Posterior vena cava (tissue), 2 donors: ENCODE measurements around the gene DHX15. TPM values are rescaled to one million over a fixed set of nuclear protein-coding genes. Genes with fewer than 3 reads are reported as not detected.
"Not testable (repeated sequence)": the region's sequence is repeated elsewhere in the genome, so short reads cannot be mapped to it uniquely, and the experiment has no call there.

Source experiments
- DNase-seq: peaks from one replicate; pipeline ENCODE4 v3.0.0-alpha.2; 2020; ENCODE audit warnings: low spot score
- intact Hi-C, 2 donors: fragments of 100-400 bp; cut with DNase I; formaldehyde crosslinking; loops; one replicate each; pipeline versions ENCODE4 v1.14.1 to v1.14.2; 2022 to 2023
- microRNA-seq, 2 donors: library from miRNA; unstranded; fragments of <30 nt; microRNA quantifications; one replicate each; pipeline ENCODE4 v1.2.0, GENCODE V29; 2020 to 2021; ENCODE audit warnings: borderline microRNAs expressed in 2 of 2
- total RNA-seq, 2 donors: library from RNA; stranded (reverse); fragmentation: NEBNext Ultra II Directional; extraction: Animal tissue kit (Norgen Biotek cat#: 25700); gene quantifications; one replicate each; pipeline ENCODE4 v1.2.1, GENCODE V29; 2021
- donor health status: DM: yes; HTN: yes; CAD: no.
- donor health status: DM: yes; HTN: yes; CAD: no.

Gene DHX15
- total RNA-seq, 2 donors from 2014 or later: 81.7 to 99.2 TPM

GRCh38 chr4:24510091-24510490 lies 74.3 kb downstream of the DHX15 start:
- intact Hi-C loops: no loop called here
- DNase-seq: no peak

- intact Hi-C loops: no loop called here
- no peak for DNase-seq
These were observed 75.8 kb downstream of the DHX15 start for GRCh38 chr4:24508541-24508940.

- no peak for DNase-seq
- intact Hi-C loops: no loop called here
These were observed 76.9 kb downstream of the DHX15 start for GRCh38 chr4:24507439-24507838.

- DNase-seq: not testable (repeated sequence)
These were observed 81.3 kb downstream of the DHX15 start for GRCh38 chr4:24503090-24503489.

GRCh38 chr4:24497221-24497620 lies 87.1 kb downstream of the DHX15 start:
- DNase-seq: no peak
- intact Hi-C loops: no loop called here

More at GRCh38 chr4:24503090-24503489, 81.3 kb downstream of the DHX15 start:
- intact Hi-C loops: not testable (repeated sequence)

GRCh38 chr4:24496597-24496996 lies 87.8 kb downstream of the DHX15 start:
- intact Hi-C loops: no loop called here
- DNase-seq: no peak

GRCh38 chr4:24495388-24495787 lies 89.0 kb downstream of the DHX15 start:
- intact Hi-C loops: no loop called here
- DNase-seq: no peak

GRCh38 chr4:24489870-24490269 lies 94.5 kb downstream of the DHX15 start:
- intact Hi-C loops: no loop called here
- no peak for DNase-seq

- DNase-seq: peak; percentile 90
- intact Hi-C loops: no loop called here
These were observed 95.8 kb downstream of the DHX15 start for GRCh38 chr4:24488399-24489164.

GRCh38 chr4:24482871-24483270 lies 101.5 kb downstream of the DHX15 start:
- intact Hi-C loops: no loop called here

GRCh38 chr4:24477919-24478318 lies 106.4 kb downstream of the DHX15 start:
- intact Hi-C loops: no loop called here
- DNase-seq: peak; percentile 44

More at GRCh38 chr4:24482871-24483270, 101.5 kb downstream of the DHX15 start:
- DNase-seq: no peak

Small RNA genes lying within 50 kb of the gene (microRNA-seq; reads per million reads assigned to microRNA genes)
- gene MIR573: 0 reads per million in 2 donors

Other genes starting within 250 kb of the DHX15 start
- 100 to 1,000 TPM; 289 to 415 TPM for gene SOD3, start 211.0 kb upstream of the DHX15 start, total RNA-seq